Lower leg skin (tissue), 4 donors: Measurements from ENCODE around the gene TREX2. TPM values are rescaled to one million over a fixed set of nuclear protein-coding genes. Genes with fewer than 3 reads are reported as not detected.

Experiments
- DNase-seq, 2 donors: peaks; one replicate each; pipeline ENCODE4 v3.0.0-alpha.2; 2019; ENCODE audit warnings: low spot score in 2 of 2
- H3K4me3 ChIP-seq: fragments of 200-600 bp; sonication (generic); 2 replicates; pipeline ENCODE4 v1.5.1; 2017; ENCODE audit warnings: mild to moderate bottlenecking, low read depth; ENCODE audit not compliant: poor library complexity, severe bottlenecking
- POLR2A ChIP-seq, 2 donors: fragments of 450-650 bp; IDR thresholded peaks; one replicate each; pipeline ENCODE4 v1.6.1; 2016 to 2017; ENCODE audit warnings: antibody characterized with exemption in 2 of 2, mild to moderate bottlenecking in 1 of 2, moderate library complexity in 1 of 2
- WGBS, 2 donors: methylation state at CpG; one replicate each; pipeline ENCODE4 v1.1.5; 2018; 5-methylcytosine and 5-hydroxymethylcytosine counted together
- intact Hi-C: fragments of 100-400 bp; cut with DNase I; formaldehyde crosslinking; loops from one replicate; pipeline ENCODE4 v1.15.0; 2023; ENCODE audit warnings: low total_unique reads
- total RNA-seq, 4 donors: library from RNA; depleted of rRNA; stranded (reverse); fragments of >200 nt; gene quantifications; one replicate each; pipeline ENCODE4 v1.1.0, GENCODE V29; 2016
- TF ChIP-seq, protein P1 (sequence below), 3 donors: fragments of 450-650 bp; IDR thresholded peaks; one replicate each; pipeline ENCODE4 v1.5.1; 2016; ENCODE audit warnings: antibody characterized with exemption in 3 of 3, mild to moderate bottlenecking in 3 of 3, moderate library complexity in 2 of 3

TREX2 gene
- total RNA-seq, 4 donors from 2014 or later: 76.4 to 129 (median 112) TPM

DNA sequence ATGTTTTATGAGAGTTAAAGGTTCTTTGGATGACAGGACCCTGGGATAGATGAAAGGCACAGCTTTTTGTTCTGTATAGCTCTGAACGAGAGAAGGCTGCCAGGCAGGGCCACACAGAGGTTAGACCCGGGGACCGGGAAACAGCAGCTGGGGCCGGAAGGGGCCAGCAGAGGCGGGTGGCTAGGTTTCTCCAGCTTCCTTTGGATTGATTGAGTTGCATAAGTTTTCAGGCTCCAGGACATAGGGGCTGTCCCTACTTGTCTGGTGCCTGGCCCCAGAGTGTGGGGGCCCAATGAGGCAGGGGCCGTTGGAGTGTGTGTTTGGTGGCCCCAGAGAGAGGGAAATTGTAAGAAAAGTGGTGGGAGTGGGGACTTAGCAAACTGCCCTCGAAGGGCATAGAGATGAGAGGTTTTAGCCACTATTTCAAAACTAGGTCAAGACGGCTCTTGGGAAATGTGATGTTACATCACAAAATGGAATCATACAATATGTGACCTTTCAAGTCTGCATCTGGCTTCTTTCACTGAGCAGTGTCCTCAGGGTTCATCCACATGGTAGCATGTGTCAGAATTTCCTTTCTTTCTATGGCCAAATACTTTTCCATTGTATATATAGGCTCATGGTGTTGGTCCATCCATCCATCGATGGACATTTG lies 30.9 kb downstream of the TREX2 start:
- no peak overlapping the region for H3K4me3 ChIP-seq
- TF ChIP-seq, protein P1, sequence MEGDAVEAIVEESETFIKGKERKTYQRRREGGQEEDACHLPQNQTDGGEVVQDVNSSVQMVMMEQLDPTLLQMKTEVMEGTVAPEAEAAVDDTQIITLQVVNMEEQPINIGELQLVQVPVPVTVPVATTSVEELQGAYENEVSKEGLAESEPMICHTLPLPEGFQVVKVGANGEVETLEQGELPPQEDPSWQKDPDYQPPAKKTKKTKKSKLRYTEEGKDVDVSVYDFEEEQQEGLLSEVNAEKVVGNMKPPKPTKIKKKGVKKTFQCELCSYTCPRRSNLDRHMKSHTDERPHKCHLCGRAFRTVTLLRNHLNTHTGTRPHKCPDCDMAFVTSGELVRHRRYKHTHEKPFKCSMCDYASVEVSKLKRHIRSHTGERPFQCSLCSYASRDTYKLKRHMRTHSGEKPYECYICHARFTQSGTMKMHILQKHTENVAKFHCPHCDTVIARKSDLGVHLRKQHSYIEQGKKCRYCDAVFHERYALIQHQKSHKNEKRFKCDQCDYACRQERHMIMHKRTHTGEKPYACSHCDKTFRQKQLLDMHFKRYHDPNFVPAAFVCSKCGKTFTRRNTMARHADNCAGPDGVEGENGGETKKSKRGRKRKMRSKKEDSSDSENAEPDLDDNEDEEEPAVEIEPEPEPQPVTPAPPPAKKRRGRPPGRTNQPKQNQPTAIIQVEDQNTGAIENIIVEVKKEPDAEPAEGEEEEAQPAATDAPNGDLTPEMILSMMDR (IDR thresholded peaks at IDR 0.05): no peak
- no peak for TF ChIP-seq POLR2A (IDR thresholded peaks at IDR 0.05)
- intact Hi-C loops: no loop called here
- 69 to 71% methylated on average over 7 to 9 of the region's 9 CpGs for WGBS, 2 donors
- no peak for DNase-seq

DNA sequence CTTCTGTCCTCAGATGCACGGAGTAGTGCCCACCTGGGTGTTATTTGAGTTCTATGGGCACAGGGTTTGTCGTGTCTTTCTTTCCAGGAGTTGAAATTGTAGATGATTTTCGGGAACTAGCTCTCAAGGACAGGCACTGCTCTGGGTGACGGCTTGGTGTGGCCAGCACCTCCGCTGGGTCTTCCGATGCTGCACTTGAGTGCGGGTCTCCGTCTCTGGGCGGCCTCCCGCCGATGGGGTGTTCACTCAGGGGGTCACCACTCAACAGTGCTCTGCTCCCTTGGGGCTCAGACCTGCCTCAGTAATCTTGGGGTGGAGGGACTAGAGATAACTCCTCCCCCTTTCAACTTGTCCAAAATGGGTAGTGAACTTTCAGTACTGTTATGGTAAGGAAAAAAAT lies 32.1 kb downstream of the TREX2 start:
- WGBS, 2 donors: 72 to 84% methylated on average over 2 to 11 of the region's 11 CpGs
- DNase-seq: no peak
- intact Hi-C loops: no loop called here

DNA sequence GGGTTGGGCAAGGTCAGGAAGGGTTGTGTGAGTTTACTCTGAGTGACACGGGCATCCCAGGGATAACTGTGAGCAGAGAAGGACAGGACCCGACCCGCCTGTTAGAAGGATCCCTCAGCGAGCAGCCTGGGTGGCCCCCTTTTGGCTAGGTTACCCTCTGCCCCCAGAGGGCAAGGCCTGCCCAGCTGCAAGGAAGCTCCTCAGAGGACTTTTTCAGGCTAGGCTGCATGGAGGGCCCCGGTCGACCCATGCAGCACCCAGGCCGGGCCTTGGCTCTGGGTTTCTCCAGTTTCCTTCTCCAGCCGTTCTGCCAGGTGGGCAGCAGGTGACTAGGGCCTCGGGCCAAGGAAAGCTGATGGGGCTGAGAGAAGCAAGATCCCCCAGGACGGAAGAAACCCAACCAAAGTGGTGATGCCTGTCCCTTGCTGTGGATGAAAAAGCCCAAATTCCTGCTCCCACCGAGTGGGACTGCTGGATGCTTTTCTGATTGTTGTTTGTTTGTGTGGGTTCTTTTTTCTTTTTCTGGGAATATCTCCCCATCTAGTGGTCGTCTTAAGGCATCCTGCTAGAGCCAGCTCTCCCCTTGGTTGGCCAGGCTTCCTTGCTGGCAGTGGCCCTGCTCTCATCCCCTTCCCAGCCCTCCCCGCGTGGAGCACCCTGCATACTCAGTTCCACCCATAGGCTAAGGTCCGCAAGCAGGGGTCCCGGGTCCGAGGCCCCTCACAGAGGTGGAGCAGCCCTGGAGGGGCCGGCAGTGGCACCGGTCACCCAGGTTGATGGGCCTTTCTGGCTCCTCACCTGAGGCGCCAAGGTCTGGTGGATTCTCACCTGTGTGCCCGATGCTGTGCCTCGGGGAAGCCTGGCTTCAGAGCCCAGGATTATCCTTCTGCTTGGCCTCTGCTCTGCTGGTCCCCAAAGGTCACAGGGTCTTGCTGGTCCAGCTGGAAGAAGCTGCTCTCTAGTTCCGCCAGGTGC lies 32.8 kb downstream of the TREX2 start:
- intact Hi-C loops: no loop called here
- no peak for TF ChIP-seq POLR2A (IDR thresholded peaks at IDR 0.05)
- TF ChIP-seq, protein P1 (IDR thresholded peaks at IDR 0.05): no peak
- WGBS, 2 donors: 78 to 80% methylated on average over 11 to 23 of the region's 23 CpGs
- DNase-seq: no peak
- H3K4me3 ChIP-seq: no peak overlapping the region

More for the DNA sequence above, 32.1 kb downstream of the TREX2 start:
- TF ChIP-seq, protein P1 (IDR thresholded peaks at IDR 0.05): no peak
- TF ChIP-seq POLR2A (IDR thresholded peaks at IDR 0.05): no peak
- H3K4me3 ChIP-seq: no peak overlapping the region

DNA sequence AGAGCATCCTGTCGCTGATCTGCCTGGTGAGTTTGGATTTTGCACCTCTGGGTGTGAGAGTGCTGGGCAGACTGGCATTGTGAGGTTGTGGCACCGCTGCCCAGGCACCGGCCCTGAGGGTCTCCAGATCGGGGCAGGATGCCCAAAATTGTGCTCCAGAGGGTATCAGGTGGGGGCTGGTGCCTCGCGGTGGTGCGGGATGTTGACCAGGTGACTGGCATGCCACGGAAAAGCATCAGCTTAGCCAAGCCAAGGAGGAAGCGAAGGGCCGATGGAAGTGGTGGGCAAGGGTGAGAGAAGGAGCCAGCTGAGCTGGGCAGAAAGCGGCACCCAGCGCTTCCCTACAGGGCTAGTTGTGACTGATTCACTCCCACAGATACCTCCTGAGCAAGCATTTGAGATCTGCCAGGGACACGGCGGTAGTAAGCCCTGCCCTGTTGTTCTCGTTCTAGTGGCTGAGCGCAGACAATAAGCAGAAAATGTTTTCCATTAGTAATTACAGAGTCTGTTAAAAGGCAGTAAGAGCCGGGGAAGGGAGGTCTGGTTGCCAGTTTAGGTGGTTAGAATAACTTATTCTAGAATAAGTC lies 33.8 kb downstream of the TREX2 start:
- TF ChIP-seq POLR2A (IDR thresholded peaks at IDR 0.05): no peak
- TF ChIP-seq, protein P1 (IDR thresholded peaks at IDR 0.05): no peak
- 35 to 62% methylated on average over 13 to 17 of the region's 17 CpGs for WGBS, 2 donors
- no peak overlapping the region for H3K4me3 ChIP-seq
- no peak for DNase-seq
- intact Hi-C loops: no loop called here

DNA sequence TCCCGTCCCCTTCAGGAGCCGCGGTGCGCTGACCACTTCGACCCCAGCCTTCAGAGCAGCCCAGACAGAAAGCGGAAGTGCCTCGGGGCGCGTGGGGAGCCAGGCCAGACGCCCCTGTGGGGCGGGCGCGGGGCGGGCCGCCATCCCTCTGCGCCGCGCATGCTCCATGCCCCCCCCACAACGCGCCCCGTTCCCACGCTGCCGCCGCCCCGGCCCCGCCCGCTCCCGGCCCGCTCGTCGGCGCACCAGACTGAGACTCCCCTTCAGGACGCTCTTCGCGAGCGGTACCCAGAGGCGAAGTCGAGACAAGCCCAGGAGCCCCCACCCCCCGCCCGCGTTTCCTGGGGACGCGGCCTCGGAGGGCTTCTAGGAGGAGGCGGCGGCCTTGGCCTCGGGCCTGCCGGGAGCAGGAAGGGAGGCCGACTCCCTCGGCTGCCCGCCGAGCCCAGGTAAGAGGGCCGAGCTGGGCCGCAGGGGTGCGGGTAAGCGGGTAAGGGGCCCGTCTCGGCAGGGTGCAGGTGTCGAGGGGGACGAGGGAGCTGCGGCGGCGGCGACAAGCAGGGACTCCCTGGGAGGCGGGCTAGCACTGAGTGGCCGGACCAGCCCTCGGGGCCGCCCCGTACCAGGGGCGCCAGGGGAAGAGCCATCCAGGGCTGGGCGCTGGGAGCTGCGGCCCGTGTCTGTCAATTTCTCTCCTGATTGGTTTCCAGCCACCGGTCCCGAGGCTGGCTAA lies 34.4 kb downstream of the TREX2 start, which contains the start of gene ZFP92:
ZFP92 (plus strand) TSS at position 218 of the 733 bp plus-strand sequence. CDS start 6,851 bp downstream, outside the sequence.
- 70% methylated on average over 31 of the region's 75 CpGs; no CpG with 5 or more reads in 1 of the 2 donors for WGBS, 2 donors
- DNase-seq: no peak
- TF ChIP-seq POLR2A (IDR thresholded peaks at IDR 0.05): no peak
- TF ChIP-seq, protein P1 (IDR thresholded peaks at IDR 0.05): no peak
- intact Hi-C loops: no loop called here
- peak within 1 kb of the TSS; percentile 36 for H3K4me3 ChIP-seq
